ENCODE results near the gene ZNF565.
"Not testable (repeated sequence)": the region's sequence is repeated elsewhere in the genome, so short reads cannot be mapped to it uniquely, and the experiment has no call there.

- TF ChIP-seq POLR2A, CTCF (IDR thresholded peaks at IDR 0.05): not testable (repeated sequence)
Measured at GRCh38 chr19:36173846-36174245, 40.6 kb downstream of the ZNF565 start.
